NCI-H524 treated with DMSO at 0.1 percent for 48 hours (cell line): Measurements from ENCODE around the gene PLXDC1.

ENCODE experiments used
- DNase-seq: peaks from one replicate; lab custom pipeline; 2025; lab: John Stamatoyannopoulos, UW

The PLXDC1 gene

DNA sequence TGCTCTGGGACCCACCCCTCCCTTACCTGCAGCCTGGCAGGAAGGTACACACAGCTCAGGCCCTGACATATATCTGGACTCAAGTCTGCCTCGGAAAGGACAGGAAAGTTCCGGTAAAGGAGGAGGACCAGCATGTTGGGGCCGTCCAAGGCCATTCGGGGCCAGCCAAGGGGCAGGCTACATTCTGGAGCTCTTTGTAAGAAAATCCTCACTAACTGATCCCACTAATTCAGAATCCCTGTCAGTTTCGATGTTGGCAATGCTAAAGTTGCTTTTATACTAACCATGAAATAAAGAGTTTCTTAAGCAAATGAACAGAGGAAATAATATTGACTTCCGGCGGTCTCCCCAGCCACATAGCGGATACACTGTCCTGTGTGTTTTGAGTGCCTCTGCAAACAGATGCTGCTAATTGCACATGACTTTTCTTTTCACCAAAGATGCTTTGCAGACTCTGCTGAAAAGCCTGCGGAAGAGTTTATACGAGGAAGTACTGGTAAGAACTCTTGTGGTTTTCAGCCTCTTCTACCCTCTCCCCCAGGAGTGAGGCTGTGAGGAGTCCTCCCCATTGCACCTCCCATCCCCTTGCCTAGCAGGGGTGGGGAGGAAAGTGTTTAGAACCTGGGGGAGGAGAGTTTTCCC is 54.8 kb downstream of the PLXDC1 start:
- no peak for DNase-seq

DNA sequence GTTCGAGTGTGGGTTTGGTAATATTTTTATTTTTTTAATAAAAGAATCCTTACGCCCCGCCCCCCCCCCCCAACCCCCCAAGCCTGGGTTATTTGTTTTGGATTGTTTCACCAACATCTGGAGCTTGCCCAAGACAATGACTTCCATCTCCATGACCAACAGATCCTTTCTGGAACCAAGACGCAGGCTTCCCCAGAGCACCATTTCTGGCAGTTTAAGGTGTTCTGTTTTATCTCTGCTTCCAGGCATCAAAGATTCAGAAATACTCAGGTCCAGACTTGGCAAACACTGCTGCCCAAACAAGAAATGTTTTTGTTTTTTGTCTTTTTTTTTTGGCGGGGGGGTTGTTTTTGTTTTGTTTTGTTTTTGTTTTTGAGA is 56.1 kb downstream of the PLXDC1 start:
- DNase-seq, result no peak

DNA sequence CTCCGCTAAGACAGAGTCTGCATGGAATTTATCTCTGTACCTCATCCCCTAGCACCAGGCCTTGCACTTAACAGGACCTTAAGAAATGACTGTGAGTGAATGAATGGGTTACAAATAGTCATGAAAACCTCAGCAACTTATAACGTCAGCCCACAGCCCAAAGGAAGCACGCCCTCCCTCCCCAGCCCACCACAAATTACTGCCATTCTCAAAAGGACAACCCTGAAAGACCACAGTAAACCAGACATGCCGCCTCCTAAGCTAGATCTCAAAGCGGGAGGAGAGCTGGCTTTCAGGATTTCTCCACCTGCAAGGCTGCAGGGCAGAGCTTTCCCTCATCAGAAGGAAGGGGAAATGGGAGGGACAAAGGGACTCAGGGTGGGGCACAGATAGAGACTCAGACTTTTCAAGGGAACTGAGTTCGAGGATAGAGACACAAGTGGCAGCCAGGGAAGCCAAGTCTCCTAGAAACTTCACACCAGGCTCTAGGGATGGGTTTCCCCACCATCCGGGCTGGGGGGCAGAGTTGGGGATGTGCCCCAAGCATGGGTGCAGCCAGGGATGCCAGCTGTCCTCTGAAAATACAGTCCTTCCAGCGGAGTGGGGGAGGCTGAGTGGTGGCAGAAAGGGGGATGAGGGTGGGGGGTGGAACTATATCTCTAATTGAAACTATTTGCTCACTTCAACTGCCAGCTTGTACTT is 56.7 kb downstream of the PLXDC1 start:
- DNase-seq, result no peak

DNA sequence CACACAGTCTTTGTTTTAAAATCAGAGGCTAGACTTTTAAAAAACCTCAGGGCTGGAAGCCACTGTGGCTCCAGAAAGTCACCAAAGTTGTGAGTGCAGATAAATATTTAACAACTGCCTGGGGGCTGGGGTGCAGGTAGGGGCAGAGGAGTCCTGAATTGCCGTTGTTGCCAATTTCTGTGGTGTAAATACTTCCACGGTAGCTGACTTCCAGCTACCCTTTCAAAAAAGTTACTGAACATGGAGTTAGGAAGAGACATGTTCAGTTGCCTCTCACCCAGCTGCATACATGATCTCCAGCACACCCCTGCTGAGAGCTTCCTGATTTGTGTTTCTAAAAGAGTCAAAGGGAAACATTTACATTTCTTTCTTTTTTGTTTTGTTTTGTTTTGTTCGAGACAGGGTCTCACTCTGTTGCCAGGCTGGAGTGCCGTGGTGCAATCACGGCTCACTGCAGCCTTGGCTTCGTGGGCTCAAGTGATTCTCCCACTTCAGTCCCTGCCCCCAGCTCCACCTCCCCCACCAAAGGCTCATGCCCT is 58.7 kb downstream of the PLXDC1 start:
- no peak for DNase-seq

DNA sequence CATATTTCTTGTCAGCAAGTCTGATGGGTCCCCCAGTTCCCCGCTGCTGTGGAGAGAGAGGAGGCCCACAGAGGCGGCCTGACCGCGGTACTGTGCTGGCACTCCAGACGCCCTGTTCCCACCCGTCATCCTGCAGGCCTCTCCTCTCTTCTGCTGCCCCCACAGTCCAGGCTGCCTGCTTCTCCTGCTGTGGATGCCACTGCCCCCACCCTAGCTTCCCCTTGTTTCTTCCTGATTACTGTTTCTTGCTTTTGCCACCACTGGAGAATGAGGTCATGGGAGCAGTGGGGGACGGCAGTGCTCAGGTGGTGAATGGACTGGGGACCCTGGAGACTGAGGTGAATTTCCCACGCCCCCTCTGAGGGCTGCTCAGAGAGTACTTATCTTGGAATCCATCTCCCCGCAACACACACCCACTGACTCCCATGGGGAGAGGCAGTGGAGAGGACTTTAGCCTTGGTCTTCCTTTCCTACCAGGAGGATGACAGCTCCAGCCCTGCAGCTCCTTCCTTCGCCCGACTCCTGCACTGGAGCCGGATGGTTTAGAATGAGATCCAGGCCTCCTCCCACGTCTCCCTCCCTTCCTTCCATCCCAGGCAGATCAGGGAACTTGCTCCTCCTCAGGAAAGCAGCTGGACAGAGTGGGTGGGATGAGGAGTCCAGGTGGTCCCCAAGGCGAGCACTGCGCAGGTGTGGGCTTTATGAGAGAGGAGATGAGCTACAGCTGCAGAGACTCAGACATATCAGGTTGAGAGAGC is 60.4 kb downstream of the PLXDC1 start:
- DNase-seq, result no peak

DNA sequence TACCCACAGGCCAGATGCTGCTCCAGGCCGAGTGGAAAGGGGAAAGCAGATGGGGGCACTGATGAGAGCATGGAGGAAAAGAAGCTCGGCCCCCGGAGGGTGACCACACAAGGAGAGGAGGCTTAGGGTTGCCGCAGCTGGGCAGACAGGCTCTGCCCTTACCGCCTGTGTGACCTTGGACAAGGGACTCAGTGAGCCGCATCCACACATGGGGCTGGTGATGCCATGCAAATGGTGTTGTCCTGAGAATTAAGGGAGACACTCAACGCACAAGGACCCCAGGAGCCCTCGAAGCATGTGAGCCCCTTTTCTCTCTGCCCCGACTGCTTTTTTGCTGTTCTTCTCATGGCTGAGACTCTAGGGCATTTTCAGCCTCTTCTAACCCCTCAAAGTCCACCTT is 61.0 kb downstream of the PLXDC1 start:
- no peak for DNase-seq

DNA sequence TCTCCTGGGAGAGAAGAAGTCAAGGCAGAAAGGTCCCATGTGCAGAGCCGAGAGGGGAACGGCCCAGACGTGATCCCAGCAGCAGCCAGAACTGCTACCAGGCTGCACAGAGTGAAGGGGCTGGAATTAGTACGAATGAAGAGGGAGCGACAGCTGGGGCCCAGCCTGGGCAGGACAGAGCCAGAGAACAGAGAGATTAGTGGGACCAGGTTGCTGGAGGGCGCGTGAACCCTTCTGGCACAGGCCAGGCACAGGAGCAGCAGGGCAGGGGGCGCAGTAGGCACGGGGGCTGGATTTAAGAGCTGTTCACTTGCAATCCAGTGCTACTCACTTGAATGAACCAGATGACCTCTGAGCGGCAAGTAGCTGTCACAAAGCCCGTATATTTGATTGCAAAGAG is 66.9 kb downstream of the PLXDC1 start:
- peak; percentile 98 for DNase-seq

DNA sequence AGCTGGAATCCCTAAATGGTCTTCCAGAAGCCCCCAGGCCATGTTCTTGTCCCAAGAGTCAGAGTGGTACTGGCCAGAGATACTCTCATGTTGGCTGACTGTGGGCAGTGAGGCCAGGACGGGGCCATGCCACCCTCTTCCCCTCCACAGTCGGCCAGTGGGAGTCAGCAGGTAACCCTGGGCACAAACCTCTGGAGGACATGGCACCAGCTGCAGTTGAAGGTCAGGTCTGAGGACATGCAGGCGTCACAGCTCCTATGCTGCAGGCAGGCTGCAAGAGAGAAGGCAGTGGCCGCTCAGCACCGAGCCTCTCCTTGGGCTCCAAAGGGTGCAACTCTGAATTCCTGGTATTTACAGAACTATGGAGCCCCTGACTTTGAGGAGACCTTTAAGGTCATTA is 68.2 kb downstream of the PLXDC1 start:
- DNase-seq, result no peak

DNA sequence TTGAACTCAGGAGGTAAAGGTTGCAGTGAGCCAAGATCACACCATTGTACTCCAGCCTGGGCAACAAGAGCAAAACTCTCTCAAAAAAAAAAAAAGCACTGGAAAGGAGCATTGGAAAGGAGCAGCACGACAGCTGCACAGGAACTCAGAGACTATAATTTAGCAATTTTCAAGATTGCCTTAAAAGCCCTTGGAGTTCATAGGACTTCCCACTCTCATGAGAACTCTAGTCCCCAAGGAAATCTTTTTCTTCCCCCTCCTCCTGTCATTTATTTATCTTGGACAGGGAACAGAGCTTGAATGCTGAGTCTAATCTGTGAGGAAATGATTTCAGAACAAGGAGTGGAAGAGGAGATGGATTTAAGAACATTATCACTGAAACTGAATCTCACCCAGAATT is 69.0 kb downstream of the PLXDC1 start:
- peak; percentile 30 for DNase-seq

DNA sequence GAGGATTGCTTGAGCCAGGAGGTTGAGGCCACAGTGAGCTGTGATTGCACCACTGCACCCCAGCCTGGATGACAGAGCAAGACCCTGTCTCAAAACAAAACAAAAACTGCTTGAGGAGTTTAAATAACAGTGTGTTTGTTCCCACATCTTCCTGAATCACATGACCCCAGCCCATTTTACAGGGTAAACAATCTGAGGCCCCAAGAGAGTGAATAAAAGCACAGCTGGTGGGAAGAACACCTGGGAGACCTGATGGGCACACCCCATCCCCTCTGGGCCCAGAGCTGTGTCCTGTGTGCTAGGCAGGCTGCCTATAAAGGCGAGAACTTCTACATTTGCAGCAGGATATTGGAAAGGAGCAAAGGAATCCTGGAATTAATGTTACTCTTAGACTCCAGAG is 69.6 kb downstream of the PLXDC1 start:
- DNase-seq, result no peak

DNA sequence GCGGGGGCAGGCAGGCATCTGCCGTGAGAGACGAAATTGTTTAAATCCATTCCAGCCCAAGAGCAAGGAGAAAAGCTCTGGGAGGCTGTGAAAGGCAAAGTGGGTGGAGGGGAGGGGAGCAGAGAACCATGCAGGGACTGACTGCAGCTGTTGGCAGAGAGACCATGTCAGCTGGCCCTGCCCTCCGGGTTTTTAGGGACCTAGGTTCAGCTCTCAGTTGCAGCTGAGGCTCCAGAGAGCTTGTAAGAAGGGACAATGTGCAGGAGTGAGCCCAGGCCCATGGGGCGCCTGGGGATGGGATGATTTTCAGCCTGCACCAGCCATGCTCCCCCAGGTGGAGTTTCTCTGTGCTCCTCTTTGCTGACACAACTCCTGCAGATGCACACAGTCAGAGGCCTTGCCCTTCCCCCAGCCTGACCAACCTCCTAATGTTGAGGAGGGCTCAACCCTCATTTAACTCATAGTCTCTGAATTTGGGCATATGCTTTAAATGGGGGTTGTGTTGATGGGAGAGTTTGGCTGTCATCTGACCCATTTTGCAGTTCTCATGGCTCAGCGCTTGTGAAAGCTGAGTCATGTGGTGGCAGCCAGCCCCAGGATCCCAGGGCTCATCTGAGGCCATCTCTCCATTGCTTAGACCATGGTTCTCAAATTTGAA is 70.9 kb downstream of the PLXDC1 start:
- peak; percentile 60 for DNase-seq

DNA sequence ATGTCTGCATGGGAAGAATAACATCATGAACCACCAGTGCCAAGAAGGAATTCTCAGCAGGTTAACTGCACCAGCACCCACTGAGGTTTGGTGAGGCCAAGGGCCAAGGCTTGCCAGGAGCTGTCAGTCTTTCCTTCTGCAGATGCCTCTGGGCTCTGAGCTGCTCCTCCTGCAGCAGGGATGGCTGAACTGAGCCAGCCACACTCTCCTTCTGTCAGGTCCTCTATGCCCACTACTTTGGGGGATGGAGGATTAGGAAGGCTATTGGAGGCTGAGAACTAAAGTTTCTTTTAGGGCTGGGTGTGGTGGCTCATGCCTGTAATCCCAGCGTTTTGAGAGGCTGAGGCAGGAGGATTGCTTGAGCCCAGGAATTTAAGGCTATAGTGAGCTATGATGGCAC is 71.6 kb downstream of the PLXDC1 start:
- DNase-seq, result no peak

DNA sequence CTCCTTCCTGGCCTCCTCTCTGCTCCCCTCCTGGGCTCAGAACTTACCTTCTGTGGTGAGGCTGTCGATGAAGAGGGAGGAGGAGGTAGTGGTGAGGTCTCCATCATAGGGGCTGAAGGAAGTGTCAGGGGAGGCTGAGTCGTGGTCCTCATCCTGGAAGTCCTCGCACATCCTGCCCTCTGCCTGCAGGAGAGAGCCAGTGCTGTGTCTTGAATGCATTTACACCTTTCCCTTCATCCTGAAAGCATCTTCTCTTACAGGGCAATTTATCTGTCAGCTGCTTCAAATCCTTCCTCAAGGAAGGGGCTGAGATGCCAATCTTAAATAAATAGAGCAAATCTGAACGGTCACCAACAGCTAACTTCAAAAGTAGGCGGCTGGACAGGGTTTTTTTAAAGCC is 73.6 kb downstream of the PLXDC1 start:
- DNase-seq, result no peak

DNA sequence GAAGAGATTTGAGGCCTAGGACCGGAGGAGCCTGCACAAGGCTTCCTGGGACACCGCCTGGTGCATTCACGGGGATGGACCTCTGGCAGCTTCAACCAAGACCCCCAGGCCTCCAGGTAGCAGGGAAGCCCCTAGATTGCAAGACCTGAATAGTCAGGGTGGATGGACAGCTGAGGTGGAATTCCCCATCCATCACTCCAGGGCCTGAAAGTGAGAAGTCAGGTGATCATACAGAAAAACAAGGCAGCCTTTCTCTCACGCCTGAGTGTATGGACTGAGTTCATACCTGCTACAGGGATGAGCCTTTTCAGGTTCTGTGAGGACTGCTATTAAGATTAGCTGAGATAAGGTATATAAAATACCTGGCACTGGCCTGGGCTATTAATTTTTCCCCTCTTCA is 74.2 kb downstream of the PLXDC1 start:
- DNase-seq, result no peak

DNA sequence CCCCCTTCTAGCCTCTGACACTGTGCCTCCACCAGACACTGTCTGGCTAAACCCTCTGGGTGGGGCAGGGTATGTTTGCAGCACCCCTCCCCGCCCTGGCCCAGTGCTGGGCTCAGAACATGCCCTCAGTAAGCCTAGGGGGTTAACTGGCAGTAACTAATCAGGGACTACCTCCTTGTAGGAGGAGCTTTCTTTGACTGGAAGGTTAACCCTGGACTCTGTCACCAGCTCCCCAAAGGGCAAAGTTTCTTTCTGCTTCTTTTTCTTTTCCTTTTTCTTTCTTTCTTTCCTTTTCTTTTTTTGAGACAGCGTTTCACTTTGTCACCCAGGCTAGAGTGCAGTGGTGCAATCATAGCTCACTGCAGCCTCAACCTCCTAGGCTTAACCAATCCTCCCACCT is 76.8 kb downstream of the PLXDC1 start:
- no peak for DNase-seq

DNA sequence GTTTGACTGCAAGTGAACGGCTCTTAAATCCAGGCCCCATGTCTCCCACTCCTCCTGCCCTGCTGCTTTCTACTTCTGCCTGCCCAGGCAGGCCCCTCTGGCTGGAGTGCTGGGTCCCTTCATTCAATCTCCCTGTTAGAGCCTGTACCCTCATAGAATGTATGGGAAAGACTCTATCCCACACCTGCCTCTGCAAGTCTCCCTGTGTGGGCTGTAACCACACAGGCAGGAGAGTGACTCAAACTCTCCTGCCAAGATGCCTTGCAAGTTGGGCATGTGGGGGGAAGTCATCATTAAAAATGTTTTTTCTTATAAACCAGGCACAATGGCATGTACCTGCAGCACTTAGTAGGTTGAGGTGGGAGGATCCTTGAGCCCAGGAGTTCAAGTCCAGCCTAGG is 77.5 kb downstream of the PLXDC1 start:
- DNase-seq, result no peak

DNA sequence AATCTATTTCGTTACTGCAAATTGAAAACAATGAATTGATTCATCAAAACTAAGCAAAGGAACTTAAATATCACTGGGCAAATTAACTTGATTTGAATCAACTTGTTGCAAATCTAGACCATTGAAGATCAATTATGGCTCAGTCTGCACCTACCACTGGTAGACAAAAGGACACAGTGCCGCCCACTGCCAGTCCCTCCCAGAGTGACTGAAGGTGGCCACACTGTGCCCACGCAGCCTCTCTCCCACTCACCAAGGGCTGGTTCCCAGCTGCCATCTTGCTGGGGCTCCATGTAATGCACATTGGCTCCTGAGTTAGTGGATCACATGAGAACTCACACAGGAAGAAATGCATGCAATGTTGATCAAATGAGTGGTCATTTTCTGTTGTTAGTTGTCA is 78.1 kb downstream of the PLXDC1 start:
- no peak for DNase-seq

DNA sequence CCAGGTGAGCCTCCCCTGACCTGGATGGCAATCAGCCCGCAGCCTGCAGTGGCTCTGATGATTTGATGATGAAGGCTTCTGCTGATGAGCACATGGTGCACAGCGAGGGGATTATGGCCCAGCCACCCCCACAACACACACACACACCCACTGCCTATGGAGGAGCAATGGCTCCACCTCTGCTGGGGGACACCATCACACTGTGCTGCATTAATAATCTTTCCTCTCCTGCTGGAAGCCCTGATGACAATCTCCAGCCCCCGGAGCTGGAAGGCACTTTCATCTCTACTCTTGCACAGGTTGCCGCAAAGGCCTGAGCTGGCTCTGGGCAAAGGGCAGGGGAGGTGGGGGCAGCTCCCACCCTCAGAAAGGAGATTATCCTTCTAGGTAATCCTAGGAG is 79.9 kb downstream of the PLXDC1 start:
- DNase-seq, result peak; percentile 33

DNA sequence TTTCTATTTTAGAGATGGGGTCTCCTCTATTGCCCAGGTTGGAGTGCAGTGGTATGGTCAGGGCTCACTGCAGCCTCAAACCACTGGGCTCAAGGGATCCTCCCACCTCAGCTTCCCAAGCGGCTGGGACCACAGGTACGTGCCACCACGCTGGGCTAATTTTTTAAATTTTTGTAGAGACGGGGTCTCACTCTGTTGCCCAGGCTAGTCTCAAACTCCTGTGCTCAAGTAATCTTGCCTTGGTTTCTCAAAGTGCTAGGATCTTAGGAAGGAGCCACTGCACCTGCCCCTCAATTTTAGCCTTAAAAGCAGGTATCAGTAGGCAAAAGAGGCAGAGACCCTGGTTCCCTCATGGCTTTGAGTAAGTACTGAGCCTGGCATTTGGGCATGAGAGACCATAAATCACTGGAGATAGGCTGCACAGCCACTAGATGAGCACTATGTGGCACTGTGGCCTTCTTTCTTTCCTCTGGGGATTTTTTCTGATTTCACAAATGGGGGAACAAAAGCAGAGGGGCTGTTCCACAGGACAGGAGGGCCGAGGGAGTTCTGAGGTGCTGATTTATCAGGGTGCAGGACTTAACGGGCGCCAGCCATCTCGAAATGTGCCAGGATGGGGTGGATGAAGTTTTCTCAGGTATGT is 82.2 kb downstream of the PLXDC1 start:
- DNase-seq, result no peak

DNA sequence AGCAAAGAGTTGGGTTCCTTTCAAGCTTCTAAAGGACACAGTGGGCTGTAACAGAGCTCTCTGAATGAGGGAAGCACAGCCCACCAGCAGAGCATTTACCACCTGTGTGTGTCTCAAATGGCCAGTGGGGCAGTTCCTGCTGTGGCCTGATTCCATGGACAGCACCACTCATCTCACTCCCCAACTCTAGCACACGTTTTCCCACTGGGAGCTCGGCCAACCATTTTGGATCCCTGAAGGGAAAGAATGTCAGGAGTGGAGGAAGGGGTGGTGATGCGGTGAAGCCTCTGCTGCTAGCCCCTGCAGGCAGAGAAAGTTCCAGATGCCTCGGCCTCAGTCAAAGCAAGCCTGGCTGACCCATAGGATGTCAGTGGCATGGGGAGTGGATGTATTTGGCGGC is 86.6 kb downstream of the PLXDC1 start:
- DNase-seq, result no peak

DNA sequence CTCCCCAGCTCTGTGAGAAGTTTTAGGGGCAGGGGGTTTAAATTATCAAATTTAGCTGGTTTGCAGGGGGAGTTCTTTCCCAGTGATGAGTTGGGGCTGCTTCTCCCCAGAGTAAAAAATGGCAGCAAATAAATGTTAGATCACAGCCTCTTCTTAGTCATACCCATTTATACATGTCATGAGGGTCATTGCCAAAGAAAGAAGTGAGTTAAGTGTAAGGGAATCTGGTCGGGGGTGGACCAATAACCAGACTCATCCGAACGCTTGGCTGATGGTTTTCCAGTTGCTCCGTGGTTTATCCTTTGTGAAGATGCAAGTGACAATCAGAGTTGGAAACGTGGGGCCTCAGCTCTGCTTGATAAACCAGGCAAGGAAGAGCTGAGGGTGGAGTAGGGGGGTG is 87.1 kb downstream of the PLXDC1 start:
- DNase-seq, result no peak

DNA sequence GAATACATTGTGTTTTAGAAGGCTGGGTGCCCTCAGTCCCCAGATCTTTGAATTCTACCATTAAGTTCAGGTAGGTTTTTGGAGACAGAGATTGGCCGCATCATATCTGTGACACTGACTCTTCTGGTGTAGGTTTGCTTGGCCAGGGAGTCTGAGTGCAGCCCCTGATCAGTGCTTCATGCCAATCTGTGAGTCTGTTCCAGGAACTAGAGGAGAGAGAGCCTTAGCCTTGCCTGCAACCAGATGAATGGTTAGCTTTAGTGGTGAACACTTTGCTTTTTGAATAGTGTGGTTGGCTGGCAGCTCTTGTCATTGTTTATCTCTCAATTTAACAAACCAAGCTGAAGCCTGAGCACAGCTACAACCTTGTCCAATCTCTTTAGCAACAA is 87.8 kb downstream of the PLXDC1 start:
- DNase-seq, result no peak
